ENCODE measurements around the gene PIP4K2C.
"Not testable (repeated sequence)": the region's sequence is repeated elsewhere in the genome, so short reads cannot be mapped to it uniquely, and the experiment has no call there.

The PIP4K2C gene

DNA sequence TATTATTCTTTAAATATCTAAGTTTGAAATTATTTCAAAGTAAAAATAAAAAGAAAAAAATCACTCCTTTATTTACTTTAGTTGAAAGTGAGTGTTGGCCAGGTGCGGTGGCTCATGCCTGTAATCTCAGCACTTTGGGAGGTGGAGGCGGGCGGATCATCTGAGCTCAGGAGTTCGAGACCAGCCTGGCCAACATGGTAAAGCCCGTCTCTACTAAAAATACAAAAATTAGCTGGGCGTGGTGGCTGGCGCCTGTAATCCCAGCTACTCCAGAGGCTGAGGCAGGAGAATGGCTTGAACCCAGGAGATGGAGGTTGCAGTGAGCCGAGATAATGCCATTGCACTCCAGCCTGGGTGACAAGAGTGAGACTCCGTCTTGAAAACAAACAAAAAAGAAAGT lies 45.7 kb downstream of the PIP4K2C start:
- DNase-seq, result not testable (repeated sequence)

DNA sequence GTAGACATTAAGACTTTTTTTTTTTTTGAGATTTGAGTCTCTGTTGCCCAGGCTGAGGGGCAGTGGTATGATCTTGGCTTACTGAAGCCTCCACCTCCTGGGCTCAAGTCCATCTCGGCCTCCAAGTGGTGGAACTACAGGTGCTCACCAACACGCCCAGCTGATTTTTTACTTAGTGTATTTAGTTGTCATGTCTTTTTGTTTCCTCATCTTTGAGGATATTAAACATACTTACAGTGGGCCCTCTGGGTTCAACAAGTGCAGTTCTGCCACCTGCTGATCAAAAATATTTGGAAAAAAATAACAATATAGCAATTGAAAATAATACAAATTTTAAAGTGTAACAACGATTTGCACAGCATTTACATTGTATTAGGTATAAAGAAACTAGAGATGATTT lies 46.4 kb downstream of the PIP4K2C start:
- no peak for DNase-seq

GRCh38 chr12:57638096-57638495 lies 47.1 kb downstream of the PIP4K2C start:
- DNase-seq, result no peak

GRCh38 chr12:57640175-57641042 lies 49.4 kb downstream of the PIP4K2C start:
- no peak for DNase-seq

DNA sequence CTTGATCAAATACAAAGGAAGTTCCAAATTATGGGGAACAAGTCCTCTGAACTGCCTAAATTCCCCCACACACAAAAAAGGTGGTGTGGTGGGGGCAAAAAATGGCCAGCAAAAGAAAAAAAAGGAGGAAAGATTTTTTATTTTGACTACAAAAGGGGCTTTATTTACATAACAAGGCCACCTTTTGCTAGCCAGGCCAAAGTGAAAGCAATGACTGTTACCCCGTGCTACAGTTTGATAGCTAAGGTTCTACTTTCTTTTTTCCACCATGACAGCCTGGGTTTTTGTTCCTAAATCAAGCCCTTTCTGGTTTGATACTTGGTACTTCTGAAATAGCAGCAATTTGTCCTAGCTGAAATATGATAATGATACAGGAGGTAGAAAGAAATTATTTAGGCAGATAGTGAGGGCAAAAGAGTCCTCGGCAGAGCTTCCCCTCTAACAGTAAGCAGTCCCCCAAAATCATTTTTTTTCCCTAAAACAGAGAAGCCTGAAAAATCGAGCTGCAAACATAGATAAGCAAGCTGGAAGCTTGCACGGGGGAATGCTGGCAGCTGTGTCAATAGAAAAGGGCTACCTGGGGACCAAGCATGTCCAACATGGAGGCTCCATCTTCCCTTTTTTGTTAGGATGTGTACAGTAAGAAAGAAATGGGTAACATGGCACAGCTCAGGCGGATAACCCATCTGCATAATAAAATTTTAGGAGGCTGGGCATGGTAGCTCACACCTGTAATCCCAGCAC lies 50.9 kb downstream of the PIP4K2C start:
- DNase-seq, result no peak

DNA sequence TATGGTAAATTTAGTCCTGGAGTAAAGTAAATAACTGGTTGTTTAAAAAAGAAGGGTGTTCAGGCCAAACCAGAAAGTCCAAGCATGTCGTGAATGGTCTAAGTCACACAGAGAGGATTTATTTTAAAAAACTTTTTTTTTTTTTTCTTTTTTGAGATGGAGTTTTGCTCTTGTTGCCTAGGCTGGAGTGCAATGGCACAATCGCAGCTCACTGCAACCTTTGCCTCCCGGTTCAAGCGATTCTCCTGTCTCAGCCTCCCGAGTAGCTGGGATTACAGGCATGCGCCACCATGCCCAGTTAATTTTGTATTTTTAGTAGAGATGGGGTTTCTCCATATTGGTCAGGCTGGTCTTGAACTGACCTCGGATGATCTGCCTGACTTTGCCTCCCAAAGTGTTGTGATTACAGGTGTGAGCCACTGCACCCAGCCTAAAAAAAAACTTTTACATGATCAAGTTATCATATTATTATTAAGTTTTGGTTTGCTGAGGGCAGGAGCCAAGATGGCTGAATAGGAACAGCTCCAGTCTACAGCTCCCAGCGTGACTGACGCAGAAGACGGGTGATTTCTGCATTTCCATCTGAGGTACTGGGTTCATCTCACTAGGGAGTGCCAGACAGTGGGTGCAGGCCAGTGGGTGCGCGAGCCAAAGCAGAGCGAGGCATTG lies 55.1 kb downstream of the PIP4K2C start:
- DNase-seq, result not testable (repeated sequence)

DNA sequence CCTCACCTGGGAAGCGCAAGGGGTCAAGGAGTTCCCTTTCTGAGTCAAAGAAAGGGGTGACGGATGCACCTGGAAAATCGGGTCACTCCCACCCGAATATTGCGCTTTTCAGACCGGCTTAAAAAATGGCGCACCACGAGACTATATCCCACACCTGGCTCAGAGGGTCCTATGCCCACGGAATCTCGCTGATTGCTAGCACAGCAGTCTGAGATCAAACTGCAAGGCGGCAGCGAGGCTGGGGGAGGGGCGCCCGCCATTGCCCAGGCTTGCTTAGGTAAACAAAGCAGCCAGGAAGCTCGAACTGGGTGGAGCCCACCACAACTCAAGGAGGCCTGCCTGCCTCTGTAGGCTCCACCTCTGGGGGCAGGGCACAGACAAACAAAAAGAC lies 55.7 kb downstream of the PIP4K2C start:
- not testable (repeated sequence) for DNase-seq

Data from right kidney (tissue), 1 donor.